Activated CD8-positive, alpha-beta memory T cell treated with anti-CD3 and anti-CD28 coated beads for 4 hours (primary cell): ENCODE data around the gene ABCB10.
"Not testable (repeated sequence)": the region's sequence is repeated elsewhere in the genome, so short reads cannot be mapped to it uniquely, and the experiment has no call there.

Experiments
- DNase-seq, 2 donors: peaks; one replicate each; pipeline ENCODE4 v3.0.0-alpha.2; 2020; ENCODE audit warnings: low read depth in 2 of 2

ABCB10 gene

GRCh38 chr1:229475859-229476258, 82.6 kb downstream of the ABCB10 start:
- DNase-seq: not testable (repeated sequence)

- no peak for DNase-seq
Measured at GRCh38 chr1:229474509-229474908, 84.0 kb downstream of the ABCB10 start.

- no peak for DNase-seq
Measured at GRCh38 chr1:229471175-229471574, 87.3 kb downstream of the ABCB10 start.

GRCh38 chr1:229470406-229471043, 88.0 kb downstream of the ABCB10 start:
- DNase-seq: no peak

- DNase-seq: no peak
Measured at GRCh38 chr1:229466887-229467286, 91.6 kb downstream of the ABCB10 start.
